HG03575 (cell line): Measurements from ENCODE around the gene U2AF2.

Experiments
- ATAC-seq: cut with Tn5 transposase; IDR thresholded peaks from one replicate; pipeline ENCODE4 v1.9.1; 2021; ENCODE audit not compliant: unreplicated experiment, insufficient number of reproducible peaks, low FRiP score; ENCODE audit errors: extremely low read depth

Gene U2AF2

DNA sequence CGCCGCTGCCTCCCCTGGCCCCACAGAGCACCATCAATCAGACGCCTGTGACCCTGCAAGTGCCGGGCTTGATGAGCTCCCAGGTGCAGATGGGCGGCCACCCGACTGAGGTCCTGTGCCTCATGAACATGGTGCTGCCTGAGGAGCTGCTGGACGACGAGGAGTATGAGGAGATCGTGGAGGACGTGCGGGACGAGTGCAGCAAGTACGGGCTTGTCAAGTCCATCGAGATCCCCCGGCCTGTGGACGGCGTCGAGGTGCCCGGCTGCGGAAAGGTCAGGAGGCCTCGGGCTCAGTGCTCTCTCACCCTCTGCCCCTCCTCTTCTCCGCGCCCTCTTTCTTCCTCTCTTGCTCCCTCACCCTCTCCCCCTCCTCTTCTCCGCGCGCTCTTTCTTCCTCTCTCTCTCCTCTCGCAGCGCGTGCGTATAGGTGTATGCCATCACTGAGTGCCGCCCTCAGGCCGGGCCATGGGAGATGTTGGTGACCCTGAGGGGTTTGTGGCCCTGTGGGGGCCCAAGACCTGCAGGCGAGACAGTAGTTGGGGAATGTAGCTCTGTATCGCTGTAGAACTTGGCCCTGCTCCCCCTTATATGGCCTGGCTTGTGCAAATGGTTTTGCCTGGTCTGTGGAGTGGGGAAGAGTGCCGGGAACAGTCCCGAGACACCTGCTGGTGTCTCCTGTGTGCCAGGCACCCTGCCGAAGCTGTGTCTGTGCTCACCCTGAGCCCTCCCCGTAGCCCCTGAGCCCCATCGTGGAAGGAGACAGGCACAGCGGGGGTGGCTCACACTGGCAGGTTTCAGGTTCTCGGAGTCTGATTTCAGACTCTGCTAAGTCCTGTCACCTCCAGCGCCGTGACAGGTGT is 14.8 kb downstream of the U2AF2 start:
- ATAC-seq = no peak

DNA sequence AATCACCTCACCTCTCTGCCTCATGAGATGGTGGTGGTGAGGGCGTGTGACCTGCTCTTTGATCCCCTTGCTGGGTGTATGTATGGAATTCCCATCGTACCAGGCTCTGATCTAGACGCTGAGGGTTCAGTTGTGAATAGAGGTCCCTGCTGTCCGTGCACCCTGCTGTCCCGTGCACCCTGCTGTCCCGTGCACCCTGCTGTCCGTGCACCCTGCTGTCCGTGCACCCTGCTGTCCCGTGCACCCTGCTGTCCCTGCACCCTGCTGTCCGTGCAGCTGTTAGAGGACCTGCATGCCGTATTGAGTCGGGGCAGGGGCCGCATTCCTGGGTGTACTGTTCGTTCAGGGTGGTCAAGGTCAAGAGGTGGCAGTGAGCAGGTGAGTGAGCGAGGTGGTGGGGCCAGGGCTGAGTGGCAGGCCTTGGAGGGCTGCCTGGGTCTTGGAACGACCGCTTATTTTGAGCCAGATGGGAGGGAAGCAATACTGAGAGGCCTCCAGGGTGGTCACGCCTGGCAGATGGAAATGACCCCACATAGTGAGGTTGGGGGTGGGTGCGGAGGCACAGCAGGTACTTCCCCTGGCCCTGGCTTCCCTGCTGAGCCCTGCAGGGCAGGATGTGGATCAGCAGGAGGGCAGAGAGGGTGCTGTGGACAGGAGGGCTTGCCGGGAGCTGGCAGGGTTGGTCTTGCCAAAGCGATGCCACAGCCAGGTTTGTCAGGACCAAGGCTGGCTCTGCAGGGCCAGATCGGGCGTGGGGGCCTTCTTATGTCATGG is 15.6 kb downstream of the U2AF2 start:
- ATAC-seq = no peak

DNA sequence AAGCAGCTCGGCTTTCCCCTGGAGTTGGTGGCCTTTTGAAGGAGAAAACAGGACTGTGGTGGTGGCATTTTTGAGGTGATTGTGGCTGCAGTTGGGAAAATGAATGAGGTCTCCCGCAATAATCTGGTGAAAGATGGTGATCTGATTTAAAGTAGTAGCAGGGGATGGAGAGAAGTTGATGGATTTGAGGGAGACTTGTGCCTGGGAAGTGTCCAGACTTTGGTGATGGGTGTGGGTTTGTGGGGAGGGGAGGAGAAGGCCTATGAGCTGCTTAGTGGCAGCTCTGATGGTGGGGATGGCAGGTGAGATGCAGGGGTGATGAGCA is 16.2 kb downstream of the U2AF2 start:
- no peak for ATAC-seq

DNA sequence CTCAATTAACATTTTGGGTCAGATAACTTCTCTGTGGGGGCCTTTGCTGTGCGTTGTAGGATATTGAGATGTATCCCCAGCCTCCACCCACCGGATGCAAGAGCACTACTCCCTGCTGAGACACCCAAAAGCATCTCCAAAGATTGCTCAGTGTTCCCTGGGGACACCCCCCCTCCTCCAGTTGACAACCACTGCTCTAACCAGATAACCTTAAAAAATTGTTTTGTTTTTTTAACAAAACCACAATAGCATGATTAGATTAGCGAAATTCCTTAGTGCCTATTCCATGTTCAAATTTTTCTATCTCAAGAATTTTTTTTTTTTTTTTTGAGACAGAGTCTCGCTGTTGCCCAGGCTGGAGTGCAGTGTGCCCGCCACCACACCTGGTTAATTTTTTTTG is 17.6 kb downstream of the U2AF2 start:
- no peak for ATAC-seq

DNA sequence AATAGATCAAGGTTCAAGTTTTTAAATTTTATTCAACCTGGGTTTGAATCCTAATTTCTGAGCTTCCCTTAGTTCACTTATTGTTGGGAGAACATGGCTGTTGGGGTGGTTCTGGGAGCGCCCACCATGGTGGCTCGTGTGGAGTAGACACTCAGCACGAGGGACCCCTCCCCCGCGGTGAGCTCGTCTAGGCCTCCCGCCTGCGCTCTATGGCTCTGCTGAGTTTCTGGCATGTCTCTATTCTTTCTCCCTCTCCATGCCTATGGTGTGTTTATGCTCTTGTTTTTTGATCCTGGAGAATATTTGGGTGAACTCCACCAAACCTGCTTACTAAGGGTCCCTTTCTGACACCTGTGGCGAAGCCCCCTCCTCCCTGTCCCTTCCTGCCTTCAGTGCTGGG is 18.6 kb downstream of the U2AF2 start:
- ATAC-seq = no peak

DNA sequence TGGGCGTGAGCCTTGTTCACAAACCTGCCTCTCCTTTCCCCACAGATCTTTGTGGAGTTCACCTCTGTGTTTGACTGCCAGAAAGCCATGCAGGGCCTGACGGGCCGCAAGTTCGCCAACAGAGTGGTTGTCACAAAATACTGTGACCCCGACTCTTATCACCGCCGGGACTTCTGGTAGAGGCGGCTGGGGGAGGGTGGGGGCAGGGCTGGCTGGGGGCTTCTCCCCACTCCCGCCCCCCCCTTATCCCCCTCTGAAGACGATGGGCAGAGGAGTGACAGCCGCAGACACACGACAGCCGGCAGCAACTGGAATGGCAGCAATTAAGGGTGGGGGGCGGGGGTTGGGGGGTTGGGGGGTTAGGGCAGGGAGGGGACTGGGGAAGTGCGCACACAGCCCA is 19.1 kb downstream of the U2AF2 start:
- ATAC-seq = no peak

DNA sequence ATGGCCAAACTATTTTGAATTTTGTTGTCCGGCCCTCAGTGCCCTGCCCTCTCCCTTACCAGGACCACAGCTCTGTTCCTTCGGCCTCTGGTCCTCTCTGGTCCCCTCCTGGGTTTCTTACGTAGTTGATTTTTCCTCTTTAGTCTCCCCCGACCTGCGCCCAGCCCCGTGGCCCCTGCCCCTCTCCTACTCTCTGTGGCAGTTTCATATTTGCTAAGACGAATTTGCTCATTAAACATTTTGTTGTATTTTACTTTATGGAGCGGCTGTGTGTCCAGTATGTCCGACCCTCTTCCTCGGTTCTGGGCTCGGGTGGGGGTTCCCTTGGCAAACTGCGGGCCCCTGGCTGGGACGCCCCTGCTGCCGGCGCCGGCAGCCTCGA is 19.6 kb downstream of the U2AF2 start:
- ATAC-seq = no peak

DNA sequence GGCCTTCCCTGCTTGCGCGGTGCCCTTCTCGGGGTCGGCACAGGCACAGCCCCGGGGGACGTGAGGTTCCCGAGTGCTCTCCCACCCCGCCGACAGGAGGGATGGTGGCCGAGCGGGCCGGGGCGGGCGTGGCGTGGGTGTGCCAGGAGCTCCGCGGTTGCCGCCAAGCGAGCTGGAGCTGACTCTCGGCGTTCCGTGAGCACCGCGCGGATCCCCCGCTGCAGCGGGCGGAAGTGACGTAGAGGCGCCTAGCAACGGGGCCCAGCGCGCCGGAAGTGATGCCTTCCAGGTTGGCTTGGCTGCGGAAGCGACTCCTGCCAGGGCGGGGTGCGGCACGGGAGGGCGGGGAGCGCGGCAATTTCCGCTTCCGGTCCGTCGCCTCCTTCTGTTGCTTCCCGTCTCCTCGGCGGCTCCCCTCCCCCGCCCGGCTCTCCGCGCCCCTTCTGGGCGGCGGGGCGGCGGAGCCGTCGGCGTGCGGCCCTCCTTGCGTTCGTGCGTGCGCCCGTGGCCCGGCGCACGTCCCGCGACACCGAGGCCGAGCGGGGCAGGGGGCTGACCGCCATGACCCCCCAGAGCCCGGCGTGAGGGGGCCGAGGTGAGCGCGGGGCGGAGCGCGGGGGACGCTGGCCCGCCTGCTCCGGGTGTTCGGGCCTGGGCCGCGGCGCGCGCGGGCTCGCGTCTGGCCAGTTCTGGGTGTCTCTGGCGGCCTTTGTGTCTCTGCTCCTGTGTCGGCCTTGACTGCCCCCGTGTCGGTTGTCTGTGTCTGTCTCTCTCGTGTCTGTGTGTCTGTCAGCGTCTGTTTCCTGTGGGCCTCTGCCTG is 20.2 kb downstream of the U2AF2 start, which contains the start of gene EPN1:
Gene EPN1, plus strand, starts transcription at position 386 of the 820 bp plus-strand sequence. CDS start 3,402 bp downstream, outside the sequence.
- no peak for ATAC-seq

DNA sequence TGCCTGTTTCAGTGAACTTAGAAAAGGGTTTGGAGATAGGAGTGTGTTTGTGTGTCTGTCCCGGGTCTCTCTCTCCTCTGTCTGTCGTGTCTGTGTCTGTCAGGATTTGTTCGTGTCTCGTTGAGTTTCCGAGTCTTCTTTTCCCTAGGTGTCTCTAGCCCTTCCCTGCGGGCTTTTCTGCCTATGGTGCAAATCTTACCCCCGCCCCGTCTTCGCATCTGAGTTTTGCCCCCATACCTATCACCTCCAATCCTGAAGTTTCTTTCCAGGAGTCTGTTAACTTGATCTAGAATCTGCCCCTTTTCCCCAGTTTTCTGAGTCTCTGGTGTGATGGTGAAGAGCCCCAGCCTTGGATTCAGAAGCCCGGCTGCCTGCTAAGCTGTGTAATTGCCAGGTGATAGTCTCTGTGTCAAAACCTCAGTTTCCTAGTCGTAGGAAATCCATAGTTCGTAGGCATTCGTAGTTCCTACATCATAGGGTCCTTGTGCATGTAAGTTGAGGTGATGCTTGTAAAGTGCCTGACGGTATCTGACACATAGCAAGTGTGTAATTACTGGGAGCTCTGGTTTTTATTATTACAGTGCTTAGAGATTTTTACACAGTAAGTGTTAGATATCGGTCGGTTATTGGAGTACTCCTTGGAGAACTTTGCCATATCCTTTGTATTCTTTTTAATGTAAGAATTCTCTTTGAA is 21.0 kb downstream of the U2AF2 start:
- no peak for ATAC-seq

DNA sequence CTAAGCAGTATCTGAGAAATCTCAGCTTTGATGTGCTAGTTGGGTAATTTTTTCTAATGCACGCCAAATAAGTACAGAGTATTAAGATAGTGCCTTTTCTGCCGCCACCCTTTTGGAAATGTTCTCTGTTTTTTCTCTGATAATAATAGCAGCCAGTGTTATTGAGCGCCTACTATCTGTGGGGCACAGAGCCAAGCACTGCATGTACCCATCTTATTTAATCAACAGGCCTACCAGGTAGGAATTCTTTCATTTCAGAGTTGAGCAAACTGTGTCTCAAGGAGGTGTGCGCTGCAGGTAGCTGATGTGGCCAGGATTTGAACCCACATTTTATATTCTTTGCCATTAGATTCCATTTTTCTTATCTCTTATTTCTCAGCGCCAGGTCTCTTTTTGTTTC is 21.5 kb downstream of the U2AF2 start:
- ATAC-seq = no peak

DNA sequence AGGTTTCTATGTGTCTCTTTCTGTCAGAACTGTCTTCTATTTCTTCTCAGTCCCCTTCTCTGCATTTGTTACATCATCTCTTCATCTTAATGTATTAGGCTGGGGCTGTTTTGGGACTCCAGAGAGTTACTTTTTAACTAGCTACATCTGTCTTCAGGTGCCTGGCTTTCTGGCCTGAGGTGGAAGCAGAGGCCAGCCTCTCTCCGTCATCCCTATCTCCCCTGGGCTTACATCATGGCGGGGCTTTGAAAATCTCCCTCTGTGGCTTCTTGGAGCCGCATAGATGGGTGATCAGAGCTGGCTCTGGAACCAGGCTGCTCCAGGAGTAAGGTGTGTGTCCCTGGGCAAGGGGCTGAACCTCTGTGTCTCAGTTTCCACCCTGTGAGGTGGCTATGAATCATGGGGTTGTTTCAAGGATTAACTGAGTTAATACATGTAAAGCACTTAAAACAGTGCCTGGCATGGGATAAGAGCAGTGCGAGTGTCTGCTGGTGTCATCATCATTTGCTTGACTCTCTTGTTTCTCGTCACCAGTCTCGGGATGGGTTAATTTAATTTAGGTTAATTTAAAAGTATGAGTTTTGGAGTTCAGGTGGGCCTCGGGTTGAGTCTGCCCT is 22.2 kb downstream of the U2AF2 start:
- no peak for ATAC-seq

DNA sequence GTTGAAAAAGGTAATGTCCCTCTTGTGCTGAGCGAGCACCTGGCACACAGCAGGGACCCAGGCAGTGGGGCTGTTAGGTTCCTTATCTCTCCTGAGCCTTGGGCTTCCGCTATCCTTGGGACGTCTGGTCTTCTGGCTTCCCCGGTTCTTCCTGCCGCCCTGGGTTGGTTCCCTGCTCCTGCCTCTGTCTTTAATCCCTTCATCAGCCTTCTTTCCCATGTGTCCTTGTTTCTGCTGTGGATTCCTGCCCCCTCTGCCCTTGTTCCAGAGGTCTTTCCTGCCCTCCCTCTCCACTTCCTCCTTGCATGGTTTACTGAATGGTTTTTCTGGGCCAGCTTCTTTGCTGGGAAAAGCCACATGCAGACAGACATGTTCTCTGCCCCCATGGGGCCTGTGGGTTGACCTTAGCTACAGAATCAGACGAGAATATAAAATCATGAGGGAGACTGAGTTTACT is 22.8 kb downstream of the U2AF2 start:
- ATAC-seq = no peak

DNA sequence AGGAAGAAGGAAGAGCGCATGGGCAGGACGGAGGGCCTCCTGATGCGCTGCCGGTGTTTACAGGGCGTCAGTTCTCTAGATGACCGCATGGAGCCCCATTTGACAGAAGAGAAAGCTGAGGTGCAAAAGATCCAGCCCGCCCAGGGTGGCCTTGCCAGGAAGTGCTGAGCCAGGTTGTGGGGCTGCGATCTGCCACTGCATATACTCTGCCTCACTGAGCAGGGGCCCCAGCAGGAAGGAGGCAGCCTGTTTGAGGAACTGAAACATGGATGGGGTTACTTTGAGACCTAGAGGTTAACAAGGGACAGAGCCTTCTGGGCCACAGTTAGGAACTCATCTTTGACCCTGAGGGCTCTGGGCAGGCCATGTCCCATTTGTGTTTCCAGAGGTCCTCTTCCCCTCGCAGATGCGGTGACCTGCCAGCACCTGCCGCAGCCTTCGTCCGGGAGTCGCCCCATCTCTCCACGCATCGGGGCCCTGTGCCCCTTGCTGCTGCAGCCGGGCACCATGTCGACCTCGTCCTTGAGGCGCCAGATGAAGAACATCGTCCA is 23.4 kb downstream of the U2AF2 start:
- peak; percentile 45 for ATAC-seq

DNA sequence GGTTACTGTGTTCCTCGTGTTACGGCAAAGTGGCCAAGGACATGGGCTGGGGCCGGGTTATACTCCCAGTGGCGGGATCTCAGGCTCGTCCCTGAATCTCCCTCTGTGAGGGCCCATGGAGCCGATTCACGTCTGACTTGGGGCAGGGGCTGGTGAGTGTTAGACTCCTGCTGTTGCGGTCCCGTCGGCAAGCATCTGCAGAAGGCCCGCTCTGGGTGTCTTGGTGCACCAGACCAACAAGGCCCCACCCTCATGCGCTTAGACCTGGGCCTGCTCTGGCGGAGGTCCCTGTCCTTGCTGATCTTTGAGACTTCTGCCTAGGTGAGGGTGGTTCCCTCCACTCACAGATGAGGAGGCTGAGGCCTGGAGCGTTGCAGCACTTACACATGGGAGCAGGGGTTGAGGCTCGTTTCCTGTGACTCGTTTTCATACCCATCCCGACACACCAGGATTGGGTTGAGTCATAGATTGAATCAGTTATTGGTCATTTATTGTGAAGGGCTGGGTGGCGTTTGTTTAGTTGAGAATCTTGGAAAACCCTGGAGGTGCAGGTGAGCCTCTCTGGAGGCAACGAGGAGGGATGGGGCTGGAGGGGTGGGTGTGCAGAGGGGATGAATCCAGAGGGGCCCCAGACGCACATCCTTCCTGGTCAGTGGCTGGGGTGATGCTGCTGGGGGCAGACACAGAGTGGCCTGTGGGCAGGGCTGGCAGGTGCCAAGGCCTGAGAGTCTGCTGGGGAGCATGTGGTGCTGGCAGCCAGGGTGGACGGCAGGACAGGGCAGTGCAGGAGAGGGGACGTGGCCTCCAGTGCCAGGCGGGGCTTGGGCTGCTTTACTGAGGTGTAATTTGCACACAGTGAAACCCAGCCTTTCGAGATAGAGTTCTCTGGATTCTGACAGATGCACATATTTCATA is 24.8 kb downstream of the U2AF2 start:
- no peak for ATAC-seq

DNA sequence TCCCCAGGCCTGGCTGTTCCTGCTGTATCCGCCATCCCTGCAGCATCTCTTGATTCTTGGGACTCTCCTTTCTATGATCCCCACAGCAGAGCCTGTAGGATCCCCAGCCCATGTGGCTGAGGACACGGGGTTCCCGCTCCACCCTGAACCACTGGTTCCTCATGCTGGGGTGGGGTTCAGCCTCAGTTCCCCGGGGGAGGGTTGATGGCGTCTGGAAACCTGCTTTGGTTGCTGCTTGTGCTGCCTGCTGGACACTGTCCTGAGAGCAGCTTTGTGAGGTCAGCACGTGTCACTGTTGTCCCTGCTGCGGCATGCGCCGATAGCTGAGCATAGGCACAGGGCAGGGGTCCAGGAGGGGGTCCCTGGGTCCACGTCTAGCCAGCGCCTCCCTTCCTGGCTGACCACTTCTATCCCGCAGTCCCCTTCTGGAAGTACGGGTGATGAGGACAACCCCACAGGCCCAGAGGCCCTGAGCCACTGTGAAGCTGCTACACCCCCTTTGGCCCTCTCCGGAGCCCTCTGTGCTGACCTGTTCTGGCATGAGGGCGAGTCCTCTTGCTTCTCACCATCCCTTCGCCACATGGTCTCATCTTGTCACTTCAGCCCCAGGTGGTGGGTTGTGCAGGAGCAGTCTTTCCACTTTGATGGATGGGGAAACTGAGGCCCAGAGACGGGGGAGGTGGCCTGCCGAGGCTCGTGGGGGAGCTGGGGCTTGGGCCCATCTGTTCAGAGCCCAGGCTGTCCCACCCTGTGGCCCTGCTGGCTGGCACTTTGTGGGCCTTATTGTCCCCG is 25.7 kb downstream of the U2AF2 start:
- no peak for ATAC-seq
